H9 (cell line): Measurements from ENCODE around the gene MEIOSIN. TPM values are rescaled to one million over a fixed set of nuclear protein-coding genes. Genes with fewer than 3 reads are reported as not detected.
"Not testable (repeated sequence)": the region's sequence is repeated elsewhere in the genome, so short reads cannot be mapped to it uniquely, and the experiment has no call there.

Experiments used
- DNase-seq: peaks from one replicate; pipeline ENCODE4 v3.0.0-alpha.2; 2017
- H2AFZ ChIP-seq: one replicate; pipeline ENCODE4 v1.6.1; 2013; ENCODE audit warnings: mild to moderate bottlenecking, low read length, control low read depth, moderate library complexity
- H2AK5ac ChIP-seq: 2 replicates; pipeline ENCODE4 v1.6.1; 2013; ENCODE audit warnings: low read length, control low read depth, mixed read lengths; ENCODE audit not compliant: insufficient read length
- H2BK120ac ChIP-seq: one replicate; pipeline ENCODE4 v1.6.1; 2013; ENCODE audit warnings: low read depth, mild to moderate bottlenecking, low read length, control low read depth, inconsistent platforms; ENCODE audit not compliant: poor library complexity, severe bottlenecking
- H2BK12ac ChIP-seq: 2 replicates; pipeline ENCODE4 v1.6.1; 2013; ENCODE audit warnings: low read length, control low read depth, mixed read lengths, low read depth; ENCODE audit not compliant: insufficient read length
- H2BK15ac ChIP-seq: 2 replicates; pipeline ENCODE4 v1.6.1; 2013; ENCODE audit warnings: low read depth, low read length, control low read depth
- H2BK20ac ChIP-seq: one replicate; pipeline ENCODE4 v1.6.1; 2013; ENCODE audit warnings: low read depth, mild to moderate bottlenecking, low read length, control low read depth, inconsistent platforms; ENCODE audit not compliant: poor library complexity, severe bottlenecking
- H2BK5ac ChIP-seq: 2 replicates; pipeline ENCODE4 v1.6.1; 2013; ENCODE audit warnings: low read length, control low read depth, mixed read lengths; ENCODE audit not compliant: insufficient read length
- H3K14ac ChIP-seq: 2 replicates; pipeline ENCODE4 v1.6.1; 2013; ENCODE audit warnings: low read length, control low read depth; ENCODE audit not compliant: insufficient read depth
- H3K18ac ChIP-seq: 2 replicates; pipeline ENCODE4 v1.6.1; 2013; ENCODE audit warnings: low read depth, mild to moderate bottlenecking, mixed read lengths, low read length, control low read depth; ENCODE audit not compliant: insufficient read length
- H3K23ac ChIP-seq: 2 replicates; pipeline ENCODE4 v1.6.1; 2013; ENCODE audit warnings: low read length, control low read depth, mixed read lengths, low read depth; ENCODE audit not compliant: insufficient read length
- H3K23me2 ChIP-seq: 2 replicates; pipeline ENCODE4 v1.6.1; 2013; ENCODE audit warnings: low read depth, mild to moderate bottlenecking, mixed read lengths, low read length, control low read depth; ENCODE audit not compliant: insufficient read length, poor library complexity, severe bottlenecking
- H3K27ac ChIP-seq: 2 replicates; pipeline ENCODE4 v1.5.1; 2013; ENCODE audit warnings: low read length, control low read depth, mixed read lengths, low read depth; ENCODE audit not compliant: insufficient read length
- H3K27me3 ChIP-seq: 2 replicates; pipeline ENCODE4 v1.6.1; 2013; ENCODE audit warnings: low read length, control low read depth, inconsistent platforms; ENCODE audit not compliant: insufficient read depth
- H3K4ac ChIP-seq: 2 replicates; pipeline ENCODE4 v1.6.1; 2013; ENCODE audit warnings: low read depth, mild to moderate bottlenecking, control low read depth, inconsistent platforms, low read length, moderate library complexity
- H3K4me1 ChIP-seq: 2 replicates; pipeline ENCODE4 v1.6.1; 2013; ENCODE audit warnings: low read length, control low read depth, inconsistent platforms; ENCODE audit not compliant: insufficient read depth
- H3K4me2 ChIP-seq: 2 replicates; pipeline ENCODE4 v1.6.1; 2013; ENCODE audit warnings: low read length, control low read depth, mixed read lengths; ENCODE audit not compliant: insufficient read length, insufficient read depth
- H3K56ac ChIP-seq: 2 replicates; pipeline ENCODE4 v1.6.1; 2013; ENCODE audit warnings: low read depth, mild to moderate bottlenecking, mixed read lengths, low read length, control low read depth; ENCODE audit not compliant: insufficient read length
- H3K79me1 ChIP-seq: 2 replicates; pipeline ENCODE4 v1.6.1; 2013; ENCODE audit warnings: low read depth, mild to moderate bottlenecking, moderate library complexity, low read length, control low read depth, inconsistent platforms; ENCODE audit not compliant: insufficient read depth, poor library complexity, severe bottlenecking
- H3K79me2 ChIP-seq: 2 replicates; pipeline ENCODE4 v1.6.1; 2013; ENCODE audit warnings: low read length, control low read depth, inconsistent platforms; ENCODE audit not compliant: insufficient read depth
- H3K9ac ChIP-seq: 2 replicates; pipeline ENCODE4 v1.6.1; 2013; ENCODE audit warnings: low read length, control low read depth, mixed read lengths; ENCODE audit not compliant: insufficient read length; ENCODE audit errors: extremely low read depth
- H3K9me3 ChIP-seq: one replicate; pipeline ENCODE4 v1.6.1; 2013; ENCODE audit warnings: low read depth, low read length, inconsistent platforms; ENCODE audit not compliant: control insufficient read depth
- H3T11ph ChIP-seq: one replicate; pipeline ENCODE4 v1.6.1; 2013; ENCODE audit warnings: mild to moderate bottlenecking, low read length, control low read depth, inconsistent platforms
- H4K20me1 ChIP-seq: one replicate; pipeline ENCODE4 v1.6.1; 2013; ENCODE audit not compliant: control insufficient read depth, insufficient read length, insufficient read depth
- H4K5ac ChIP-seq: 2 replicates; pipeline ENCODE4 v1.6.1; 2013; ENCODE audit warnings: low read depth, mild to moderate bottlenecking, mixed read lengths, low read length, control low read depth; ENCODE audit not compliant: insufficient read length
- H4K8ac ChIP-seq: replicated peaks from 2 replicates; pipeline ENCODE4 v1.6.1; 2013; ENCODE audit warnings: low read length, control low read depth, mixed read lengths, low read depth; ENCODE audit not compliant: insufficient read length
- H4K91ac ChIP-seq: 2 replicates; pipeline ENCODE4 v1.6.1; 2013; ENCODE audit warnings: low read depth, mild to moderate bottlenecking, moderate library complexity, mixed read lengths, low read length, control low read depth; ENCODE audit not compliant: insufficient read length
- H3K27ac Mint-ChIP-seq, 3 experiments: 2 replicates in 2 of 3; 3 replicates in 1 of 3; pipeline ENCODE4 v1.8.0; 2020 to 2021; ENCODE audit warnings: mixed read lengths in 3 of 3, mild to moderate bottlenecking in 1 of 3, moderate library complexity in 1 of 3
- H3K27me3 Mint-ChIP-seq: 2 replicates; pipeline ENCODE4 v1.8.0; 2021; ENCODE audit warnings: low read depth, mild to moderate bottlenecking, moderate library complexity, mixed read lengths
- H3K36me3 Mint-ChIP-seq, 3 experiments: 2 replicates in 2 of 3; 3 replicates in 1 of 3; pipeline ENCODE4 v1.8.0; 2020 to 2021; ENCODE audit warnings: low read depth in 3 of 3, mixed read lengths in 3 of 3; ENCODE audit not compliant: insufficient read depth in 1 of 3
- H3K4me1 Mint-ChIP-seq, 2 experiments: 2 replicates each; pipeline ENCODE4 v1.8.0; 2020; ENCODE audit warnings: mixed read lengths in 2 of 2
- H3K4me3 Mint-ChIP-seq, 2 experiments: 2 replicates in 1 of 2; 3 replicates in 1 of 2; pipeline ENCODE4 v1.8.0; 2020 to 2021; ENCODE audit warnings: mild to moderate bottlenecking in 2 of 2, mixed read lengths in 2 of 2, moderate library complexity in 1 of 2
- H3K9me3 Mint-ChIP-seq, 2 experiments: 2 replicates in 1 of 2; 3 replicates in 1 of 2; pipeline ENCODE4 v1.8.0; 2020; ENCODE audit warnings: mild to moderate bottlenecking in 2 of 2, mixed read lengths in 2 of 2, moderate library complexity in 1 of 2
- WGBS: extraction: QIAGEN DNeasy Blood & Tissue Kit; methylation state at CpG from one replicate; pipeline ENCODE4 v1.1.7; 2013; ENCODE audit warnings: missing lambda C conversion rate, low lambda C conversion rate, mixed read lengths; ENCODE audit not compliant: insufficient read length; ENCODE audit errors: extremely low coverage; 5-methylcytosine and 5-hydroxymethylcytosine counted together
- total RNA-seq: library from RNA; stranded (reverse); gene quantifications from 2 replicates; pipeline ENCODE4 v1.2.1, GENCODE V29; 2021
- TF ChIP-seq, protein P1 (sequence below): fragments of 200-600 bp; sonication (generic); conservative IDR thresholded peaks from 3 replicates; pipeline ENCODE4 v1.8.0; 2021; ENCODE audit warnings: antibody characterized with exemption, mild to moderate bottlenecking

MEIOSIN gene
- total RNA-seq, 1 experiment from 2014 or later: not detected

DNA sequence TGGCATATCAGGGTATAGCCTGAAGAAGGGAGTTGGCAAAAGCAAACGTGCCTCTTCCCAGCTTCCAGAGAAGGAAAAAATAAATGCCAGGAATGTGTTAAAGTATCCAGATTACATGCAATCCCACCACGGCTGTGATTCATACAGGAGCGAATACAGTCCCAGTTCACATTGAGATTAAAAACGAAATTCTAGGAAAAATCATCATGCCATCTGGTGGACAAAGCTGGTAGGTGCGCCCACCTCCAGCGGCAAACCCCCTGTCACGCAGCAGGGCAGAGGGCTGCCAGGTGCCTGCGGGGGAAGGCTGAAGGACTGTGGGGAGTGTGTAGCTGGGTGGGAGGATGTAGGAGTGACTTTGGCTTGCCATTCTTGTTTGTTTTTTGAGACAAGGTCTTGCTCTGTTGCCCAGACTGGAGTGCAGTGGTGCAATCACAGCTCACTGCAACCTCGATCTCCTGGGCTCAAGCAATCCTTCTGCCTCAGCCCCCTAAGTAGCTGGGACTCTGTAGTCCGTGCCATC lies 65.8 kb downstream of the MEIOSIN start:
- Histone ChIP-seq H3K79me2 (no peaks in the 10 kb centered on the region), H2AFZ (no peak overlapping the region), H3K23me2 (no peaks in the 10 kb centered on the region), H3K27me3 (no peaks in the 10 kb centered on the region), H3T11ph (no peak overlapping the region), H3K9me3 (no peaks in the 10 kb centered on the region), H3K4me2 (no peak overlapping the region), H2BK15ac (no peak overlapping the region), H3K4me1 (no peaks in the 10 kb centered on the region), H3K56ac (no peak overlapping the region), H3K4ac (no peak overlapping the region), H4K20me1 (no peaks in the 10 kb centered on the region), H2BK20ac (no peak overlapping the region), H3K18ac (no peak overlapping the region), H3K27ac (no peak overlapping the region), H3K14ac (no peak overlapping the region), H3K79me1 (no peaks in the 10 kb centered on the region), H2BK120ac (no peak overlapping the region), H2BK5ac (no peak overlapping the region), H2BK12ac (no peak overlapping the region), H3K9ac (no peak overlapping the region), H2AK5ac (no peak overlapping the region), H4K5ac (no peak overlapping the region), H3K23ac (no peak overlapping the region), H4K8ac (no peak overlapping the region), H4K91ac (no peak overlapping the region)
- Mint-ChIP-seq H3K27me3 (peaks cover 42% of the 10 kb centered on the region), H3K27ac (no peak overlapping the region), H3K4me1 (peaks cover 8 to 22% of the 10 kb centered on the region in 2 experiments), H3K9me3 (no peaks in the 10 kb centered on the region; a peak in 1 of 5 replicates), H3K4me3 (peak overlapping the region in 1 of 2 experiments; percentile 72; a peak in 2 of 5 replicates), H3K36me3 (no peaks in the 10 kb centered on the region)
- DNase-seq: peak; percentile 72
- TF ChIP-seq, protein P1, sequence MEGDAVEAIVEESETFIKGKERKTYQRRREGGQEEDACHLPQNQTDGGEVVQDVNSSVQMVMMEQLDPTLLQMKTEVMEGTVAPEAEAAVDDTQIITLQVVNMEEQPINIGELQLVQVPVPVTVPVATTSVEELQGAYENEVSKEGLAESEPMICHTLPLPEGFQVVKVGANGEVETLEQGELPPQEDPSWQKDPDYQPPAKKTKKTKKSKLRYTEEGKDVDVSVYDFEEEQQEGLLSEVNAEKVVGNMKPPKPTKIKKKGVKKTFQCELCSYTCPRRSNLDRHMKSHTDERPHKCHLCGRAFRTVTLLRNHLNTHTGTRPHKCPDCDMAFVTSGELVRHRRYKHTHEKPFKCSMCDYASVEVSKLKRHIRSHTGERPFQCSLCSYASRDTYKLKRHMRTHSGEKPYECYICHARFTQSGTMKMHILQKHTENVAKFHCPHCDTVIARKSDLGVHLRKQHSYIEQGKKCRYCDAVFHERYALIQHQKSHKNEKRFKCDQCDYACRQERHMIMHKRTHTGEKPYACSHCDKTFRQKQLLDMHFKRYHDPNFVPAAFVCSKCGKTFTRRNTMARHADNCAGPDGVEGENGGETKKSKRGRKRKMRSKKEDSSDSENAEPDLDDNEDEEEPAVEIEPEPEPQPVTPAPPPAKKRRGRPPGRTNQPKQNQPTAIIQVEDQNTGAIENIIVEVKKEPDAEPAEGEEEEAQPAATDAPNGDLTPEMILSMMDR: peak; percentile 89
- WGBS: no CpG with 5 or more reads among the region's 10 CpGs

DNA sequence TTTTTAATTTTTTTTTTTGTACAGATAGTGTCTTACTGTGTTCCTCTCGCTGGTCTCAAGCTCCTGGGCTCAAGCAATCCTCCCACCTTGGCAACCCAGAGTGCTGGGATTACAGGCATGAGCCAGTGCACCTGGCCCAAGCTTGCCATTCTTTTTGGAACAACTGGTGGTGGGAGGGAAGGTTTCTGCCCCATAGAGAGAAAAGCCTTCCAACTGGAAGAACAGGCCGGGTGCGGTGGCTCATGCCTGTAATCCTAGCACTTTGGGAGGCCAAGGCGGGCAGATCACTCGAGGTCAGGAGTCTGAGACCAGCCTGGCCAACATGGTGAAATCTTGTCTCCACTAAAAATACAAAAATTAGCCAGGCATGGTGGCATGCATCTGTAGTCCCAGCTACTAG lies 66.3 kb downstream of the MEIOSIN start:
- not testable (repeated sequence) for H3K27ac Mint-ChIP-seq, H3K9me3 ChIP-seq, H2AFZ ChIP-seq, H3K18ac ChIP-seq, H3K27me3 ChIP-seq, DNase-seq, H3K79me1 ChIP-seq, H3K79me2 ChIP-seq, H3K23ac ChIP-seq, H3K4me2 ChIP-seq, H3K4me3 Mint-ChIP-seq, H3K23me2 ChIP-seq, H4K5ac ChIP-seq, H3K4me1 ChIP-seq, H2BK5ac ChIP-seq, H3K27ac ChIP-seq, H3K9me3 Mint-ChIP-seq, H4K8ac ChIP-seq, H2AK5ac ChIP-seq, H3K14ac ChIP-seq, H2BK12ac ChIP-seq, H4K20me1 ChIP-seq, H4K91ac ChIP-seq, H2BK15ac ChIP-seq, H3K9ac ChIP-seq, H3K4ac ChIP-seq, H2BK120ac ChIP-seq, H3K36me3 Mint-ChIP-seq, H3T11ph ChIP-seq, H2BK20ac ChIP-seq, H3K56ac ChIP-seq
- no CpG with 5 or more reads among the region's 5 CpGs for WGBS
- H3K27me3 Mint-ChIP-seq: peaks cover 46% of the 10 kb centered on the region
- peaks cover 8 to 21% of the 10 kb centered on the region in 2 experiments for H3K4me1 Mint-ChIP-seq
